ENCODE results near the gene FAHD1.

DNA sequence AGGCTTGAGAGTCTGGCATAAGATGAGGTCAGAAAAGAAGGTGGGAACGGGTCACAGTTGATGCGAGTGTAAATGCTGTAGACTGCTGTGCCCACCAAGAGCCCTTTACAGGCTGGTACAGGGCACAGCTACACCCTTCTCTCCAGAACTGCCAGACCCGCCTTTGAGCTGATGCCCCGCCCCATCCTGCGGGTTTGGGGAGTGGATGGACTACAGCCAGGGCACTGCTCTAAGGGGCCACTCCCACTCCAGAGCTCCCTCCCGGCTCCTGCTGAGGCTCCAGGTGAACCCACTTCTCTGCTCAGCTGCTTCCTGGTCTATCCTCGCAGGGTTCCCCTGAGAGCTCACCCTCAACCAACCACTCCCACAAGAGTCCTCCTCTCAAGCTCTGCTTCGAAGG lies 32.6 kb downstream of the FAHD1 start:
- TF ChIP-seq, protein P1, sequence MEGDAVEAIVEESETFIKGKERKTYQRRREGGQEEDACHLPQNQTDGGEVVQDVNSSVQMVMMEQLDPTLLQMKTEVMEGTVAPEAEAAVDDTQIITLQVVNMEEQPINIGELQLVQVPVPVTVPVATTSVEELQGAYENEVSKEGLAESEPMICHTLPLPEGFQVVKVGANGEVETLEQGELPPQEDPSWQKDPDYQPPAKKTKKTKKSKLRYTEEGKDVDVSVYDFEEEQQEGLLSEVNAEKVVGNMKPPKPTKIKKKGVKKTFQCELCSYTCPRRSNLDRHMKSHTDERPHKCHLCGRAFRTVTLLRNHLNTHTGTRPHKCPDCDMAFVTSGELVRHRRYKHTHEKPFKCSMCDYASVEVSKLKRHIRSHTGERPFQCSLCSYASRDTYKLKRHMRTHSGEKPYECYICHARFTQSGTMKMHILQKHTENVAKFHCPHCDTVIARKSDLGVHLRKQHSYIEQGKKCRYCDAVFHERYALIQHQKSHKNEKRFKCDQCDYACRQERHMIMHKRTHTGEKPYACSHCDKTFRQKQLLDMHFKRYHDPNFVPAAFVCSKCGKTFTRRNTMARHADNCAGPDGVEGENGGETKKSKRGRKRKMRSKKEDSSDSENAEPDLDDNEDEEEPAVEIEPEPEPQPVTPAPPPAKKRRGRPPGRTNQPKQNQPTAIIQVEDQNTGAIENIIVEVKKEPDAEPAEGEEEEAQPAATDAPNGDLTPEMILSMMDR (IDR thresholded peaks at IDR 0.05 in 4 of 5, conservative IDR thresholded peaks at IDR 0.05 in 1 of 5): no peak
- TF ChIP-seq POLR2A (IDR thresholded peaks at IDR 0.05): no peak
